Hepatic stellate cell (primary cell): ENCODE results near the gene DAGLA.
A peak's percentile ranks its signal among the peaks of the same experiment; 100 is the strongest.

Experiments used
- DNase-seq: peaks from one replicate; pipeline ENCODE4 v3.0.0; 2011; ENCODE audit warnings: low spot score

Gene DAGLA

GRCh38 chr11:61780581-61781162, 100.5 kb downstream of the DAGLA start:
- no peak for DNase-seq

GRCh38 chr11:61781585-61781984, 101.4 kb downstream of the DAGLA start:
- DNase-seq, result no peak

- DNase-seq, result no peak
Measured at GRCh38 chr11:61782299-61782698, 102.1 kb downstream of the DAGLA start.

GRCh38 chr11:61782841-61783240, 102.7 kb downstream of the DAGLA start:
- no peak for DNase-seq

GRCh38 chr11:61783717-61784505, 103.7 kb downstream of the DAGLA start:
- DNase-seq, result peak; percentile 59

- no peak for DNase-seq
Measured at GRCh38 chr11:61784506-61784805, 104.3 kb downstream of the DAGLA start.

- DNase-seq, result no peak
Measured at GRCh38 chr11:61785837-61786402, 105.7 kb downstream of the DAGLA start.

- DNase-seq, result peak; percentile 70
Measured at GRCh38 chr11:61787928-61788491, 107.8 kb downstream of the DAGLA start.

GRCh38 chr11:61791737-61792309, 111.6 kb downstream of the DAGLA start:
- DNase-seq, result peak; percentile 85

GRCh38 chr11:61792310-61793082, 112.3 kb downstream of the DAGLA start, which contains the start of the genes FEN1 and TMEM258:
Gene FEN1, plus strand, starts transcription at chr11:61792911. Its CDS starts 2,451 bp downstream, at chr11:61795362.
Gene TMEM258, minus strand, starts transcription at chr11:61792599. Its CDS starts 41 bp downstream, at chr11:61792558.
- peak; percentile 95 for DNase-seq

- no peak for DNase-seq
Measured at GRCh38 chr11:61793083-61793828, 113.1 kb downstream of the DAGLA start.

- no peak for DNase-seq
Measured at GRCh38 chr11:61793829-61794204, 113.6 kb downstream of the DAGLA start.

GRCh38 chr11:61794579-61794978, 114.4 kb downstream of the DAGLA start:
- DNase-seq, result no peak

GRCh38 chr11:61795459-61795858, 115.3 kb downstream of the DAGLA start:
- no peak for DNase-seq

GRCh38 chr11:61795876-61796526, 115.8 kb downstream of the DAGLA start:
- no peak for DNase-seq
